GM19395 (cell line): ENCODE results near the gene STAM.

Experiments
- ATAC-seq: cut with Tn5 transposase; IDR thresholded peaks from one replicate; pipeline ENCODE4 v1.9.1; 2021; ENCODE audit warnings: mild to moderate bottlenecking, moderate library complexity; ENCODE audit not compliant: unreplicated experiment

Gene STAM

DNA sequence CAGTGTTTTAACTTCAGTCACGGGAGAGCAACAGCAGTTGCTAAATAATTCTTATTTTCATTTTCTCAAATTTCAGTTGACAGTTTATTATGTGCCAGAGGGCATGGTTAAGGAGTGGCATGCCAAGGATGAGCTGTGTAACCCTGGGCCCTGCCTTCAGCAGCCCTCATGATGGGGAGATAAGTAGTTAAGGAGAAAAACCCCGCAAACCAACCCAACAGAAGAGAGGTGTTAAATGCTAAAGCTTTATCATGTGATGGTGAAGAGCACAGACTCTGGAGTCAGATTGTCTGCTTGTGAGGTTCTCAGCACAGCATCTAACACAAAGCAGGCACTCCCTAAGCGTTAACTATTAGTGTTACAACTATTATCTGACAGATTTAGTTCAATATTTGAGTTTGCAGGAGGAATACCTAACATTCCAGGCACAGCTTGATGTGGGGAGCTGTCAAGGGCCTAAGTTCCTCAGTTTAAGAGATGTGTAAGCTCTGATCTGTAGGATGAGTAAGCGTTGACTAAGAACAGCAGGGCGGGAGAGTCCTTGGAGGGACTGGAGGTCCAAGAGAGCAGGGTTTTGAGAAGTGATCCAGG lies 29.6 kb downstream of the STAM start:
- no peak for ATAC-seq

DNA sequence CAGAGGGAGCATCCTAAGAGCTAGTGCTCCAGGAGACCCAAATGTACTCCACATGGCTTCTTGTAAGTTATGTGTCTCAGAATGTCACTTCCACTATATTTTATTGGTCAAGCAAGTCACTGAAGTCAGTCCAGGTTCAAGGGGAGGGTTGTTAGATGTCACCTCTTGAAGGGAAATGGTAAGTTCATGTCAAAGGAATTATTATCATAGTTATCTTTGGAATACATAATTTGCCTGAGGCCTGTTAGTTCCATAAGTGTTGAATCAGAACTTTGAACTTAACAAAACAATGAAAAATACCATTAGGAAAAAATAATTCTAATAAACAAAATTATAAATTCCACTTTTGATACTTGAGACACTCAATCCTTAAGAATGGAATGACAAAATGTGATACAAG lies 30.6 kb downstream of the STAM start:
- ATAC-seq, result no peak

DNA sequence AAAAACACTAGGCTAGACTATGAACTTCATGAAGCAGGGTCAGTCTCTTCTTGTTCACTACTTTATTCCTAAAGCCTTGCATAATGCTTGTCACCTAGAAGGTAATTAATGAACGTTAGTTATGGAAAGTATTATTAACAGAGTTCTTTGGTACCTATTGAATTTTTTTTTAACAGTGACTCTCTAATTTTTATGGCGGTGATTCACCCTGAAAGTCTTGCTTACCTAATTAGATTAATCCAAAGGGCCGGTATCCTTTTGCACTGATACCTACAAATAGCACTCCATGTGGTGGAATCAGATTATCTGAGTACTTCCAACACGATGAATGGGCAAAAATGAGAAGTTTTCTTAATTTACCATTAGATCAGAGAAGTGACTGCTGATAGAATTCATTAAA lies 31.7 kb downstream of the STAM start:
- ATAC-seq, result no peak

DNA sequence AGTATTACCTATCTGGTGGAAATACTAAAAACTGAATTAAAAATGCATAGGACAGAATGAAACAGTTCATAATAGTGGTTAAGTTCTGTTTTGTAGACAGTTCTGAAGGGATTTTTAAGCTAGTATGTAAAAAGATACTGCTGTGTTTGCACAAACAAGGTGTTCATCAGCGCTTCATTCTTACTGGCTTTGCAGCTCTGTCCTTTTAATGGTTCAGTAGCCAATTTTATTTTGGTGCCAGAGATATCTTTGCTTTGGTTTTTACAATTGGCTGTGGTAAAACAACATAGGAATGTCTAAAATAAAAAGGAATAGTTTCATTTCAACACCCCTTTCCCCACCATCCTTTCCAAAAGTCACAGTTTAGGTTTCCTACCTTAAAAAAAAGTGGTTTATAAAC lies 33.0 kb downstream of the STAM start:
- no peak for ATAC-seq

DNA sequence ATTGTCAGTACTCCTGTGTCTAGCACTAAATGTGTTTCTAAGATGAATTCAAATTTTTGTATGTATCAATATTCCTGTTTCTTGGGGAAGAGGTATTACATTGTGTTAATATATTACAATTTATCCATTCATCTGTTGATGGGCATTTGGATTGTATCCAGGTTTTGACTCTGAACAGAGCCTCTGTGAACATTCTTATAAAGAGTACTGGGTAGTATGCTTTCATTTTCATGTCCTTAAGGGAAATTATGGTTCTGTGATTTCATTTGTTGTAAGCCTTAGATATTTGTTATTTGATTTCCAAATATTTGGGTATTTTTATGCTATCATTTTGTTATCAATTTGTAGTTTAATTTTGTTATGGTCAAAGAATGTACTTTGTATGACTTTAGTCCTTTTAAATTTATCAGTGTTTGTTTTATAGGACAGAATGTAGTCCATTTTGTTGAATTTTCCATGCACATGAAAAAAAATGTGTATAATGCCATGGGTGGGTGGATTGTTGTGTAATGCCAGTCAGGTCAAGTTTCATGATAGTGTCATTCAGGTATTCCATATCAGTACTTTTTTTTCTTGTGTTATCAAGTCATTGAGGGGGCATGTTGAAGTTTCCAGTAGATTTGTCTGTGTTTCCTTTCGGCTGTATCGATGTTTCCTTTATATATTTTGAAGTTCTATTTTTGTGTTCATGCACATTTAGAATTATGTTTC lies 38.4 kb downstream of the STAM start:
- no peak for ATAC-seq

DNA sequence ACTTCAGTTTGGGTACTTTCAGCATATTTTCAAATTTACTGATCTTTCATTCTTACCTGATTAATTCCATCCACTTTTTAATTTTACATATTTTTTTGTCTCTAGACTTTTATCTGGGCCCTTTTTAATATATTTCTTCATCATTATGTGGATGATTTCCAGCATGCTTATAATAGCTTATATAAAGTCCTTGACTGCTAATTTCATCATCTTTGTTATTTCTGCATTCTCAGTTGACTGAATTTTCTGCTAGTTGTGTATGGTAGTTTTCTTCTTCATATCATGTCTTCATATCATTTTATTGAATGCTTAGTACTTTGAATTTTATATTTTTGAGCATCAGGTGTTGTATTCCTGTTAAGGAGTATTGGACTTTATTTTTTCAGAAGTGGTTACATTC lies 39.6 kb downstream of the STAM start:
- no peak for ATAC-seq

DNA sequence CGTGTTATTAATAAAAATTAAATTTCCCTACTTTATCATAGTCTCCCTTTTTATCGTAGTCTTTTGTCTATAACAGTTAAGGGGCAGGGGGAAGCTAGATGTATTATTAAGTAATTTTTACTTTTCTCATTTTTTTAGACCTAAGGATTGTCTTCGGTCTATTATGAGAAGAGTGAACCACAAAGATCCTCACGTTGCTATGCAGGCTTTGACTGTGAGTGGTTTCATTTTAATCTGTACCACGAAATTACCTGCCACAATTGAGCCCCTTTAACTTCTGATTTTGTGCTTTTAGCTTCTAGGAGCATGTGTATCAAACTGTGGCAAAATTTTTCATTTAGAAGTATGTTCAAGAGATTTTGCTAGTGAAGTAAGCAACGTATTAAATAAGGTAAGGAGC lies 40.6 kb downstream of the STAM start:
- peak; percentile 75 for ATAC-seq

DNA sequence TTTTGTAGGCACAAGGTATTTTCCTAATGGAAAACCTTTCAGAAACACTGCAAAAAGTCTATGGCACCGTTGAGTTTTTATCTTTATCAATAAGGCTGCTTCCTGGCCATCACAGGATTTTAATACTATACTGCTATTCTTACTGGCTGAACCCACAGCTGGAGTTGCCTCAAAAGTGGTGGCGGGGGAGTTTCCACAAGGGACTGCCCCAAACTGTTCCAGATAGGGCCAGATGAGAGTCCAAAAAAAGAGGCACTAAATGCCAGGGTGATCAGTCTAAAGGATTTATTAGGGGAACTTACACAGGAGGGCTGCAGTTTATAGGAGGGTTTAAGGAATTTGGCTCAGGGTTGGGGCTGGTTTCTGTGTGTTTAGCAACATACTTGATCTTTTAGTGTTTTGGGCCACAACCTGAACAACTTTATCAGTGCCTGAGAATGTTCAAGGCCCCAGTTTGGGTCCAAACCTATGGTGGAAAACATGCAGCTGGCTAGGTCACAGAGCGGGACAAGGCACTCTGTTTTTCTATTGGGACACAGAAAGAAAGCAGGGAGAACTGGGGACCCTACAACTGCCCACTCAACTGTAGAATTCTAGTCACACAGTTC lies 41.4 kb downstream of the STAM start:
- peak; percentile 64 for ATAC-seq

DNA sequence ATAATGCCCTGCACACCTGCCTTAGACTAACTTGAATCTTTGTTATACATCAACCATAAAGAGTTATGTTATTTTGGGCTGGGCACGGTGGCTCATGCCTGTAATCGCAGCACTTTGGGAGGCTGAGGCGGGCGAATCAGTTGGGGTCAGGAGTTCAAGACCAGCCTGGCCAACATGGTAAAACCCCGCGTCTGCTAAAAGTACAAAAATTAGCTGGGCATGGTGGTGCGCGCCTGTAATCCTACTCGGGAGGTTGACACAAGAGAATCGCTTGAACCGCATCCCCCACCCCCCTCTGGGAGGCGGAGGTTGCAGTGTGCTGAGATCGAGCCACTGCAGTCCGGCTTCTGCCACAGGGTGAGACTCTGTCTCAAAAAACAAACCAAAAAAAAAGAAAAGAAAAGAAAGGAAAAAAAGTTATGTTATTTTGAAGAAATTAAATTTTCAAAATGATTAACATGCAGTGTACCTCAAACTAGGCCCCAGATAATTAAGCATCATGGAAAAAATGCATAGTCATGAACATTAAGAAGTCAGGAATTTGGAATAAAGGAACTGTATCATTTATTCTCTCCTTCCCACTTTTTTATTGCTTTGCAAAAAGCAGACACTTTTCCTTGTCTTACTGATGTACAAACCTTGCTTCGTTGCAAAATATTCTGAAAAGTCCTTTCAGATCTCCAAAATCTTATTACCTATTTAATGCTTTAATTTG lies 43.3 kb downstream of the STAM start:
- ATAC-seq, result no peak

DNA sequence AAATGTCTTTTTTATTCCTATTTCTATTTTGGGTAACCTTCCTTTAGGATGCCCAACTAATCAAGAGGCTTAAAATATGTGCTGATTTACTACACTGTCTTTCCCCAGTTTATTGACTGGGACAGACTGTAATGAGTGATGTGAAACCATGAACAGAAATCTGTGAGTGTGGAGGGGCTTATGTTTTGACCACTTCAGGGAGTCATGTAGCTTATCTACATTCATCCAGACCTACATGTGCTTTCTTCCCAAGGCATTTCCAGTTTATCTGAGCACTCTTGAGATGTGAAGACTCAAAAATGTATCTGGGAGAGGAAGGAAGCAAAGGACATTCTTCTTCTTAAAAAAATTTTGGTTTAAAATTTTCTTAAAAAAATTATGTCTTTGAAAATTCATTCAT lies 45.2 kb downstream of the STAM start:
- ATAC-seq, result no peak

DNA sequence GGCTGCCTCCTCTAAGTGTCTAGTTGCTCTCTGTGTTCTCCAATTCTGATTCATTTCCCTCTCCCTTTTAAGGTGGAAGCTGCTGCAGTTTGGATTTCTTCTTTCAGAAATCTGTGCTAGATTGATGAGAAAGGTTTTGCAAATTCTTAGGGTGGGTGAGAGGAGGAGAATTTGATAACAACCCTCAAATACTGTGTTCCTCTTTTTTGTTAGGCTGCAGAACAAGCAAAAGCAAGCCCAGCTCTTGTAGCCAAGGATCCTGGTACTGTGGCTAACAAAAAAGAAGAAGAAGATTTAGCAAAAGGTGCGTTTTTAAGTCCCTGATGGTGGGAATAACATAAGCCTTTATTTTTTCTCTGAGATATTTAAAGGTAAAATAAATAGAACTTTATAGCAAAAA lies 49.1 kb downstream of the STAM start:
- ATAC-seq, result no peak

DNA sequence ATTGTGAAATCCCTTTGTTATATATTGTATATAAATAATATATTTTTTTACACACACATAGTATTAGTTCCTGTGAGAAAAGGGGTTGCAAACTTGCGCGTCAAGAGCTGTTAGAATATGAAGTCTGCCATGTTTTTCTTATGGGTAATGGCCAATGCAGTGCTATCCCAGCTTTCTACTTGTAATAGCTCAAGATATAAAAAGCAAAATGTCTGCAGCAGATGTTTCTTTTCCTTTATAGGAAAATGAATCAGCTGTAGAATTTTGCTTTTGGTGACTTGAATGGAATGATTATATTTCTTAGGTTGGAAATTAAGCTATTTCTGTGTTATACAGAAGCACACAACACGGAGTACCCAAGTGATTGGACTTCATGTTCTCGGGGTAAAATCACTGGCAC lies 54.7 kb downstream of the STAM start:
- no peak for ATAC-seq

DNA sequence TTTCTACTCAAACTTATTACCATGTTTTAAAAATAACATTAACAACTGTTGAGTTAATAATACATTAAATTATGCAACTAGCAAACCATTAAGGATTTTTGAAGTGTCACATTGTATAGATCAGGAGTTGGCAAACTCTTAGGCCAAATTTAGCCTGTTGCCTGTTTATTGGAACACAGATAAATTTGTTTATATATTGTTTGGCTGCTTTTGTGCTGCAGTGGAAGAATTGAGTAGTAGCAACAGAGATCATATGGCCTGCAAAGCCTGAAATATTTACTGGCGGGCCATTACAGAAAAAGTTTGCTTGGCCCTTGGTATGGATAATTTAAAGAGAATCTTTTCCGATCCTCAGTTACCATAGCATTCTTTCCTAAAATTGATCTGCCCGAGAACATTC lies 57.4 kb downstream of the STAM start:
- no peak for ATAC-seq

DNA sequence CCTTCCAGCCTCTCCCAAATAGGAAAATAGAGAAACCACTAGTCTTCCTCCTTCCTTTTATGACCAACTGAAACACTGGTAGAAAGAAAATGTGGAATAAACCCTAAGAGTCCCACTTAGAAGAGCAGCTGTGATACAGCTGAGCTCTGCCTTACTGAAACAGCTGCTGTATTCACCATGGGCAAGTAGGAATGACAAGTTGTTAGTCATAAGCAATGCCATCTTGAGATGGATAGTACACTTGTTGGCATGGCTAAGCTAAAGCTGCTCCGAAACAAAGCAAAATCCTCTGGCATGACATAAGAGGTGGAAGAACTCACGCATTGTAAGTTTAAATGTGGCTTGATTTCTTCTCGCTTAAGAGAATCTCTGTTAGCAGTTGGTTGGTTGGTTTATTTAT lies 59.8 kb downstream of the STAM start:
- no peak for ATAC-seq

DNA sequence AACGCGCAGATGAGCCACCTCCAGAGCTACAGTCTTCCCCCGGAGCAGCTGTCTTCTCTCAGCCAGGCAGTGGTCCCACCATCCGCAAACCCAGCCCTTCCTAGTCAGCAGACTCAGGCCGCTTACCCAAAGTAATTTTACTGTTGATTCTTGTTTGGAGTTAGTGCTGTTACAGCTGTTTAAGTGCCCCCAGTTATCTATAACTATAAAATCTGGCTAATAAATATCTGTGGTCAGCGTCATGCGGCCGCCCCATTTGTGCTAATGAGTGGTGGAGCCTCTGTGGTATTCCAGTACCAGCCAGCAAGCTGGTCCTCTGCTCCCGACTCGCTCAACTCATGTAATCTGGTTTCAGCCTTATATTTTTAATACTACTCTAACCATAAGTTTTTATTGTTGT lies 64.9 kb downstream of the STAM start:
- ATAC-seq, result no peak

DNA sequence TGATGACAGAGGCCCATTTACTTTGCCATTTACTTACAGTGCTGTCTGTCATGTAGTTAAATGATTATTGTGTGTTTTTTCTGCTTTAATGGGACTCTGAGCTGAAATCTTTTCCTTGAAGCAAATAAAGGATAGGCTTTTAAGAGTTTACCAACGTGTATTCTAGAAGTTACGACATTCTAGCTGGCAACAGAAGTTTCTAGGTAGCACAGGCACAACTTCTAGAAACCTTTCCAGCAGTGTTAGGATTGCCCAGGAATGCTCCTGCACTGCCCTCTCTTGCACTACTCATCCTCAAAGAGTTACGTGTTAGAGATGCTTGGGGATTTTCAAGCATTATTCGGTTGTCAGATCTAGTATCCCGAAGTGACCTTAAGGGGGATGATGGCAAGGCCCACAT lies 65.5 kb downstream of the STAM start:
- no peak for ATAC-seq

DNA sequence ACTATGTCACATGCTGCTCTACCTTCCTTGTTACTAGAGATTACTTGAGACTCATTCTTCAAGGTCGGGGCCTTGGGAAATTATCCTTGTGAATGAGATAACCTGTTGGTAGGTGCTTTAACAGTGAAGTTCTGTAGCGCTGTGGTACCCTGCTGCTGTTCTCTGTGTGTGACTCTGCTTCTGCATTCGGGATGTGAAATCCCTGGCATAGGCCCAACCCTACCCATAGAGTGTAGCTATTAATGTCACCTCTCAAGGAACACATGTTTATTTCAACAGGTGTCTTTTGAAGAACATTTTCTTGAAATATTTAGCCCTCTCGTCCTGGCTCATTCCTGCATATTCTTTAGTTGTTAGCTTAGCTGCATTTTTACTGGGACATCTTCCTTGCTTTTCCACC lies 66.2 kb downstream of the STAM start:
- ATAC-seq, result no peak

DNA sequence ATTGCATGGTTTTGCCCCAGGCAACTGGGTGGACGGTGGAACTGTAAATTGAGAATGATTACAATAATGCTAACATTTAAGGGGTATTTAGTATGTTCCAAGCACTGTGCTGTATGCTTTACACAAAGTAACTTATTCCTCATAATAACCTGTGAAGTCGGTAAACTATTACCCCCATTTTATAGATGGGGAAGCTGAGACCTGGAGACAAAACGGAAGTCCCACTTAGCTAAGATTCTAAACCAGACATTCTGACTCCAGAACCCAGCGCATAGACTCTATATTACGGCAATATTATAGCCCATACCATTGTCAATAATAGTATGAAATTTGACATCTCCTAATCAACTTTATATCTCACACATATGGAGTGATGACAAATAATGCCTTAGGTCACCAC lies 68.1 kb downstream of the STAM start:
- ATAC-seq, result no peak

DNA sequence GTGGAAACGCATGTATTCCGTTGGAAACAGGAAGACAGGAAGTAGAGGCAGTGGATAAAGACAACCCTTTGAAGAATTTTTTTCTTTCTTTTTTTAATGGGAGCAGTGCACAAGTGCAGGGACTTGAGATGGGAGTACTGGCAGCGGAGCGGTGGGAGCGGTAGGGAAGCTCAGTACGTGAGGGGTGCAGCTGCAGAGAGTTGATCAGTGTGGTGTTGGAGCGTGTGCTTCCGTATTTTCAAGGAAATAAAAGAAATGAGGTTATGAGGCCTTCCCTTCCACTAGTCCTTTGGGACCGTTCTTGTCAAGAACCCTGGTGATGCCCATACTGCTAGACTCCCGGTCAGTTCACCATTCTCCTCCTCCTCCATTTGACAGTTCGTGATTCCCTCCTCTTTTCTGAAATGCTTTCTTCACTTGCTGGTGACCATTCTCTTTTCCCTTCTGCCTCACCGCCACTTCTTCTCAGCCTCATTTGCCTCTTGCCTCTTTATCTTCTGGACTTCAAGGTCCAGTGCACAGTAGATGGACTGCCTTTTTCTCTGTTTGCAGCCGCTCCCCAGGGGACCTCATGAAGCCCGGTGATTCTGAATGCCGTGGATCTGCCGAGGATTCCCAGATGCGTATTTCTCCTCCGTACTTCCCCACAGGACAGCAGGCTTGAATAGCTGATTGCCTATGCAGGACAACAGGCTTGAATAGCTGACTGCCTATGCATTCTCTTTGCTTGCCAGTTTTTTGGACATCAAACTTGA lies 68.9 kb downstream of the STAM start:
- ATAC-seq, result no peak

DNA sequence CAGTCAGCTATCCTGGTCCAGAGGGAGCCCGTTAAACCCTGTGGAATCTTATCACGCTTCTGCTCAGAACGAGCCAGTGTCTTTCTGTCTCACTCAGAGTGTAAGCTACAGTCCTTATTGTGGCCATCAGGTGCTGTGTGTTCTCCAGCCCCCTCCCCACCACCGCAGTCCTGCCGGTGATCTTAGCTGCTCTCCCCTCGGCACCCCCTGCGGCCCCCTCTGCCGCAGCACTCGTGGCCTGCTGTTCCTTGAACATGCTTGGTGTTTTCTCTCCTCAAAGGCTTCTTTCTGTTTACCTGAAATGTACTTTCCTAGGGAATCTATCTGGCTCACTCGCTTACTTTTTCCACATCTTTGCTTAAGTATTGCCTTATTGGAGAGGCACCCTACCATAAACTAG lies 69.8 kb downstream of the STAM start:
- no peak for ATAC-seq

DNA sequence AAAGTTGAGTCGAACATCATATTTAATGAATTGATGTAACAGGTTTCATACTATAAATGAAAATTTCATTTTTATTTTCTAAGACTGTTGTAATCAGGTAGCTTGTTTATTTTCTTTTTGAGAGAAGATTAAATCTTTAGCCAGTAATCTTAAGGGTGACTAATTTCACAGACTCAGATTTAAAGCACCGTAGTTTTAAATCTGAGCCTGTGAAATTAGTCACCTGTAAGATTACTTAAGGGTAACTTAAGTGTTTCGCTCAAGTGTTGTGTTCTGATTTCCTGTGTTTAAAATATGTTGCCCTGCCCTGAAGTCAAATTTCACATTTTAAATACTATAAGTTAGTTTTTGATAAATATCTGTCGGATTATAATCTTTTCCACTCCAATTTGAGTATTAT lies 72.2 kb downstream of the STAM start:
- ATAC-seq, result no peak
